NCI-H226 (cell line): ENCODE results near the gene LPCAT4.
"Not testable (repeated sequence)": the region's sequence is repeated elsewhere in the genome, so short reads cannot be mapped to it uniquely, and the experiment has no call there.

Experiments used
- DNase-seq: peaks from one replicate; pipeline ENCODE4 v3.0.0-alpha.2; 2015

Gene LPCAT4, protein sequence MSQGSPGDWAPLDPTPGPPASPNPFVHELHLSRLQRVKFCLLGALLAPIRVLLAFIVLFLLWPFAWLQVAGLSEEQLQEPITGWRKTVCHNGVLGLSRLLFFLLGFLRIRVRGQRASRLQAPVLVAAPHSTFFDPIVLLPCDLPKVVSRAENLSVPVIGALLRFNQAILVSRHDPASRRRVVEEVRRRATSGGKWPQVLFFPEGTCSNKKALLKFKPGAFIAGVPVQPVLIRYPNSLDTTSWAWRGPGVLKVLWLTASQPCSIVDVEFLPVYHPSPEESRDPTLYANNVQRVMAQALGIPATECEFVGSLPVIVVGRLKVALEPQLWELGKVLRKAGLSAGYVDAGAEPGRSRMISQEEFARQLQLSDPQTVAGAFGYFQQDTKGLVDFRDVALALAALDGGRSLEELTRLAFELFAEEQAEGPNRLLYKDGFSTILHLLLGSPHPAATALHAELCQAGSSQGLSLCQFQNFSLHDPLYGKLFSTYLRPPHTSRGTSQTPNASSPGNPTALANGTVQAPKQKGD

GRCh38 chr15:34367101-34368081 is at the start of gene LPCAT4:
Gene LPCAT4, minus strand, starts transcription at chr15:34367196. Its CDS starts 96 bp downstream, at chr15:34367100.
- peak; percentile 64 for DNase-seq

DNA sequence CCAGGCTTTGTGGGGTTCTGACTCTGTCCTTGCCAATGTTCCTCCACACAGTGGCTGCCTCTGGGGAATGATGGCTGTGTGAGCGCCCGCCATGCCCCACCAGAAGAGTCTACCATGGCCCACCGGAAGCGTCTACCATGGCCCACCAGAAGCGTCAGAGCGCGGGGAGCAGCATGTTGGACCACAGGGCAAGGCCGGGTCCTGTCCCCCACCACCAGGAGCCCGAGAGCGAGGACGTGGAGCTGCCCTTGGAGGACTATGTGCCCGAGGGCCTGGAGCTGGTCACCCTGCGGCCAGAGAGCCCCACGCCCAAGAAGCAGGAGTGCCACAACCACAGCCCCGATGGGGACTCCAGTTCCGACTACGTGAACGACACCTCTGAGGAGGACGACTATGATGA is 42.5 kb upstream of the LPCAT4 start:
- not testable (repeated sequence) for DNase-seq

DNA sequence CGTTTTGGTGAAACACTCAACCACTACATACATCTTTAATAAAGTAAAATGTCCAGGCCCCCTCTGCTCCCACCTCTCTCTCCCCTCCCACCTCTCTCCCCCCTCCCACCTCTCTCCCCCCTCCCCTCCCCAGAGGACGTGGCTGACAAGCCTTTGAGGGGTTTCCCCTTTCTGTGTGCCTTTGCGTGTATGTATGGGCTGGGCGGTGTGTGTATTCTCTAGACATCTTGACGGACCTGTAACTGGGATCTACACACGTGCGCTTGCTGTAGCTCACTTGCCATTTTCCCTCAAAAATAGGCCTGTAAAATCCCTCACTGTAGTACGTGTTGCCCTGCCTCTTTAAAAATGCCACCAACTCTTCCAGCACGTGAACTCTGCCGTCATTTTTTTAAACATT is 42.0 kb upstream of the LPCAT4 start:
- not testable (repeated sequence) for DNase-seq

GRCh38 chr15:34403899-34404298 is 36.9 kb upstream of the LPCAT4 start:
- not testable (repeated sequence) for DNase-seq

GRCh38 chr15:34403160-34403598 is 36.2 kb upstream of the LPCAT4 start:
- not testable (repeated sequence) for DNase-seq

GRCh38 chr15:34397637-34398259 is 30.8 kb upstream of the LPCAT4 start:
- not testable (repeated sequence) for DNase-seq

DNA sequence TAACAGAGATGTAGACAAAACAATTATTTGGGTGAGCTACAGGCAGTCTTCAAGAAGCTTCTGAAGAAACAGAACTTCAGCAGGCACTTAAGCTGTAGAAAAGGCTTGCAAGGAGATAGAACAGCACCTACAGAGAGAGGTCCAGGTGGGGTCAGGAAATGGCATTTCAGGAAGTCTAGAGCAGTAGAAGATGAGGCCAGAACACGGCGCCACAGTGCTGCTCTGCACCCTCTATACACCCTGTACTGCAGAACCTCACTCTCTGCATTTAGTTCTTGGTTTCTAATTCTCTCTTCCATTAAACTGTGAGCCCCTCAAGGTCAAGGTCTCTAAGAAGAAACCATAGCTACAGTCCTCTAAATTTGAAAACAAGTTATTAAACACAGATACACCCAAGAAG is 26.0 kb upstream of the LPCAT4 start:
- DNase-seq: not testable (repeated sequence)

- DNase-seq: not testable (repeated sequence)
These were observed 22.6 kb upstream of the LPCAT4 start for GRCh38 chr15:34389594-34390086.

DNA sequence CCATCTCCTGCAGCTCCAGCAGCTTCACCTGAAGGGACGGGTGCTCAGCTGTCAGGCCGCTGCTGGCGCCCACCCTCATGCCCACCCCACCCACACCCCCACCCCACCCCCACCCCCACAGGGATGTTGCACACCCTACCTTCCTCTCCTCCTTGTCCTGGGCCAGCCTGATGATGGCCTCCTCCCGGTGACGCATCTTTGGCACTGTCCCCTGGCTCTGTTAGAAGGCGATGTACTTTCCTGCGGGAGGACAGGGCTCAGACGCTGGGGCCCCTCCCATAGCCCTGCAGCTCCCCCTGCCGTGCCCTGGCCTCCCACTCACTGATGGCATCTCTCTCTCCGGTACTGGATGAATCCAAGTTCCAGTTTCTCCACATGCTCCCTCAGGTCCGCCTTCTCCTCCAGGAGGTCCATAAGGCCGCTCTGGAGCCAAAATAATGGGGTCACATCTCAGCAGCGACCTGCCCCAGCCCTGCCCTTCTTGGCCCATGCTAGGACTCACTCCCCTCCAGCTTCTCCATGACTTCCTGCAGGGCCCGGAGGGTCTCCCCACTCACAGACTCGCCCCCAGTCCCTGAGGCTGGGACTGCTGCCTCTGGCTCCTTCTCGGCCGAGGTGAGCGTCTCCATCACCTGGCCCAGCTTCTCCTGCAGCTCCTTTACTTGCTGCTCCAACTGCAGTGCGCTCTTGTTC is 15.0 kb upstream of the LPCAT4 start:
- not testable (repeated sequence) for DNase-seq

GRCh38 chr15:34380491-34380890 is 13.5 kb upstream of the LPCAT4 start:
- not testable (repeated sequence) for DNase-seq

GRCh38 chr15:34376856-34377255 is 9.9 kb upstream of the LPCAT4 start:
- no peak for DNase-seq

DNA sequence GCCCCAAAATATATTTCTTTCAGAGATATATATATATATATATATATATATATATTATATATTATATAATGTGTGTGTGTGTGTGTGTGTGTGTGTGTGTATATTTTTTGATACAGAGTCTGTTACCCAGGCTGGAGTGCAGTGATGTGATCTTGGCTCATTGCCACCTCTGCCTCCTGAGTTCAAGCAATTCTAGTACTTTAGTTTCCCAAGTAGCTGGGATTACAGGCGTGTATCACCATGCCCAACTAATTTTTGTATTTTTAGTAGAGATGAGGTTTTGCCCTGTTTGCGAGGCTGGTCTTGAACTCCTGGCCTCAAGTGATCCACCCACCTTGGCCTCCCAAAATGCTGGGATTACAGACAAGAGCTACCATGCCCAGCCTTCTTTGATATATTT is 8.5 kb upstream of the LPCAT4 start:
- DNase-seq: not testable (repeated sequence)

GRCh38 chr15:34374816-34375215 is 7.8 kb upstream of the LPCAT4 start:
- DNase-seq: no peak

- no peak for DNase-seq
These were observed 7.0 kb upstream of the LPCAT4 start for GRCh38 chr15:34373951-34374350.

DNA sequence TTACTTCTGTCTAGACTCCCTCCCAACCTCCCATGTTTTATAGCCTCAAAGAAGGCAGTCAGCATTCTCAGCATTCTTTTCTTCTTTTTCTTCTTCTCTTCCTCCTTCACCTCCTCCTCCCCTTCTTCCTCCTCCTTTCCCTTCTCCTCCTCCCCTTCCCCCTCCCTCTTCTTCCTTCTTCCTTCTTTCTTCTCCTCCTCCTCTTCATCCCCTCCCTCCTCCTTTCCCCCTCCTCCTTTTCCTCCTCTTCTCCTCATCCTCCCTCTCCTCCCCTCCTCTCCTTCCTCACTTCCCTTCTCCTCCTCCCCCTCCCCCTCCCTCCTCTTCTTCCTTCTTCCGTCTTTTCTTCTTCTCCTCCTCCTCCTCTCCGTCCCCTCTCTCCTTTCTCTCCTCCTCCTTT is 3.6 kb upstream of the LPCAT4 start:
- no peak for DNase-seq

DNA sequence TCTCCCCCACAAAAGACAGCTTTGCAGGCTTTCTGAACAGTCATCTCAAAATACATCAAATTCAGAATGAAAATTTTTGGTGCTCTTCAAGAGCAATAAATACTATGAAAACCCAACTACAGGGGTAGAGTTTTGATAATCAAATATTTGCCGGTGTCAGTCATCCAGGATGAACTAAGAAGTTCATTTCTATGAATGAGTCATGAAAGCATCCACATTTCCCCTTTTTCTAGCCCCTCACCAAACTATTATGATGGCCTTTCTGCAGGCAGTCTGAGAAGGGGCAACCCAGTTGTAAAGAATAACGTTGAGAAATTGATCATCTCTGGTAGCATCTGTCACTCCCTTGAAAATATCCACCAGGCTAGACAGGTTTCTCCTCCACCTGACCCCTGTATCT is 3.1 kb upstream of the LPCAT4 start:
- DNase-seq: no peak

GRCh38 chr15:34366271-34367065 is 528 bp downstream of the LPCAT4 start:
- peak; percentile 70 for DNase-seq

DNA sequence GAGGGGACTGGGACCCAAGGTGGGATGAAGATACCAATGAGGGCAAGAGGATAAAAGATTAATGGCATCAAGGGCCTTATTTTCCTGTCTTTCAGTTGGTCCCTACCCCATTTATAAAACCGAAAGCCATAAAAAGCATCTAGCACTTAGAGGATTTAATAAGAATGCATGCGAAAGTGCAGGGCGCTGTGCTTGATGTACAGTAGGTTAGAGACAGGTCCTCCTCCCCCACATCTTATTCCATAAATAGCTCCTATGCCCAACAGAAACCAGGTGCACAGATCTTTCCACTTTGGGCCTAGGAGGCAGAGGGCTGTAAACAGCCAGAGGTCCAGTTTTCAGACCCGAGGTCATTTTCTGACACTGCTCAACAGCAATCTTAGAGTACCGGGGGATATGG is 1.2 kb downstream of the LPCAT4 start:
- no peak for DNase-seq

- no peak for DNase-seq
These were observed 1.7 kb downstream of the LPCAT4 start for GRCh38 chr15:34365091-34365825.

DNA sequence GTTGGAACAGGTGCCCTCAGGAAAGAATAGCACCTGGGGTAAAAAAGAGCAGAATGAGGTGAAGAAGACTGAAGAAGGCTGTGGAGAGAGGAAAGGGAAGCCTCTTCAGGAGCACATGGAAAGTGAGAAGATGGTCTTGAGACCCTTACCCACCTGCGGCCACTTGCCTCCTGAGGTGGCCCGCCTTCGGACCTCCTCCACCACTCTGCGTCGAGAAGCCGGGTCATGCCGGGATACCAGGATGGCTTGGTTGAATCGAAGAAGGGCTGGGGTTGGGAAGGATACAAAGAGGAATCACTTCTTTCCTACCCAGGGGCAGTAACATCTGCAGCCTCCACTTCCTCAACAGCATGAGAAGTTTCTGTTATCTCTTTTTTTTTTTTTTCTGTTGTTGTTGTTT is 3.0 kb downstream of the LPCAT4 start:
- no peak for DNase-seq
